H9 (cell line): ENCODE data around the gene AIPL1. TPM values are rescaled to one million over a fixed set of nuclear protein-coding genes. Genes with fewer than 3 reads are reported as not detected.

Experiments
- DNase-seq: peaks from one replicate; pipeline ENCODE4 v3.0.0-alpha.2; 2017
- H2AFZ ChIP-seq: one replicate; pipeline ENCODE4 v1.6.1; 2013; ENCODE audit warnings: mild to moderate bottlenecking, low read length, control low read depth, moderate library complexity
- H2AK5ac ChIP-seq: 2 replicates; pipeline ENCODE4 v1.6.1; 2013; ENCODE audit warnings: low read length, control low read depth, mixed read lengths; ENCODE audit not compliant: insufficient read length
- H2BK120ac ChIP-seq: one replicate; pipeline ENCODE4 v1.6.1; 2013; ENCODE audit warnings: low read depth, mild to moderate bottlenecking, low read length, control low read depth, inconsistent platforms; ENCODE audit not compliant: poor library complexity, severe bottlenecking
- H2BK12ac ChIP-seq: 2 replicates; pipeline ENCODE4 v1.6.1; 2013; ENCODE audit warnings: low read length, control low read depth, mixed read lengths, low read depth; ENCODE audit not compliant: insufficient read length
- H2BK15ac ChIP-seq: 2 replicates; pipeline ENCODE4 v1.6.1; 2013; ENCODE audit warnings: low read depth, low read length, control low read depth
- H2BK20ac ChIP-seq: one replicate; pipeline ENCODE4 v1.6.1; 2013; ENCODE audit warnings: low read depth, mild to moderate bottlenecking, low read length, control low read depth, inconsistent platforms; ENCODE audit not compliant: poor library complexity, severe bottlenecking
- H2BK5ac ChIP-seq: 2 replicates; pipeline ENCODE4 v1.6.1; 2013; ENCODE audit warnings: low read length, control low read depth, mixed read lengths; ENCODE audit not compliant: insufficient read length
- H3K14ac ChIP-seq: 2 replicates; pipeline ENCODE4 v1.6.1; 2013; ENCODE audit warnings: low read length, control low read depth; ENCODE audit not compliant: insufficient read depth
- H3K18ac ChIP-seq: 2 replicates; pipeline ENCODE4 v1.6.1; 2013; ENCODE audit warnings: low read depth, mild to moderate bottlenecking, mixed read lengths, low read length, control low read depth; ENCODE audit not compliant: insufficient read length
- H3K23ac ChIP-seq: 2 replicates; pipeline ENCODE4 v1.6.1; 2013; ENCODE audit warnings: low read length, control low read depth, mixed read lengths, low read depth; ENCODE audit not compliant: insufficient read length
- H3K23me2 ChIP-seq: 2 replicates; pipeline ENCODE4 v1.6.1; 2013; ENCODE audit warnings: low read depth, mild to moderate bottlenecking, mixed read lengths, low read length, control low read depth; ENCODE audit not compliant: insufficient read length, poor library complexity, severe bottlenecking
- H3K27ac ChIP-seq: 2 replicates; pipeline ENCODE4 v1.5.1; 2013; ENCODE audit warnings: low read length, control low read depth, mixed read lengths, low read depth; ENCODE audit not compliant: insufficient read length
- H3K27me3 ChIP-seq: 2 replicates; pipeline ENCODE4 v1.6.1; 2013; ENCODE audit warnings: low read length, control low read depth, inconsistent platforms; ENCODE audit not compliant: insufficient read depth
- H3K4ac ChIP-seq: 2 replicates; pipeline ENCODE4 v1.6.1; 2013; ENCODE audit warnings: low read depth, mild to moderate bottlenecking, control low read depth, inconsistent platforms, low read length, moderate library complexity
- H3K4me1 ChIP-seq: 2 replicates; pipeline ENCODE4 v1.6.1; 2013; ENCODE audit warnings: low read length, control low read depth, inconsistent platforms; ENCODE audit not compliant: insufficient read depth
- H3K4me2 ChIP-seq: 2 replicates; pipeline ENCODE4 v1.6.1; 2013; ENCODE audit warnings: low read length, control low read depth, mixed read lengths; ENCODE audit not compliant: insufficient read length, insufficient read depth
- H3K56ac ChIP-seq: 2 replicates; pipeline ENCODE4 v1.6.1; 2013; ENCODE audit warnings: low read depth, mild to moderate bottlenecking, mixed read lengths, low read length, control low read depth; ENCODE audit not compliant: insufficient read length
- H3K79me1 ChIP-seq: 2 replicates; pipeline ENCODE4 v1.6.1; 2013; ENCODE audit warnings: low read depth, mild to moderate bottlenecking, moderate library complexity, low read length, control low read depth, inconsistent platforms; ENCODE audit not compliant: insufficient read depth, poor library complexity, severe bottlenecking
- H3K79me2 ChIP-seq: 2 replicates; pipeline ENCODE4 v1.6.1; 2013; ENCODE audit warnings: low read length, control low read depth, inconsistent platforms; ENCODE audit not compliant: insufficient read depth
- H3K9ac ChIP-seq: 2 replicates; pipeline ENCODE4 v1.6.1; 2013; ENCODE audit warnings: low read length, control low read depth, mixed read lengths; ENCODE audit not compliant: insufficient read length; ENCODE audit errors: extremely low read depth
- H3K9me3 ChIP-seq: one replicate; pipeline ENCODE4 v1.6.1; 2013; ENCODE audit warnings: low read depth, low read length, inconsistent platforms; ENCODE audit not compliant: control insufficient read depth
- H3T11ph ChIP-seq: one replicate; pipeline ENCODE4 v1.6.1; 2013; ENCODE audit warnings: mild to moderate bottlenecking, low read length, control low read depth, inconsistent platforms
- H4K20me1 ChIP-seq: one replicate; pipeline ENCODE4 v1.6.1; 2013; ENCODE audit not compliant: control insufficient read depth, insufficient read length, insufficient read depth
- H4K5ac ChIP-seq: 2 replicates; pipeline ENCODE4 v1.6.1; 2013; ENCODE audit warnings: low read depth, mild to moderate bottlenecking, mixed read lengths, low read length, control low read depth; ENCODE audit not compliant: insufficient read length
- H4K8ac ChIP-seq: replicated peaks from 2 replicates; pipeline ENCODE4 v1.6.1; 2013; ENCODE audit warnings: low read length, control low read depth, mixed read lengths, low read depth; ENCODE audit not compliant: insufficient read length
- H4K91ac ChIP-seq: 2 replicates; pipeline ENCODE4 v1.6.1; 2013; ENCODE audit warnings: low read depth, mild to moderate bottlenecking, moderate library complexity, mixed read lengths, low read length, control low read depth; ENCODE audit not compliant: insufficient read length
- H3K27ac Mint-ChIP-seq, 3 experiments: 2 replicates in 2 of 3; 3 replicates in 1 of 3; pipeline ENCODE4 v1.8.0; 2020 to 2021; ENCODE audit warnings: mixed read lengths in 3 of 3, mild to moderate bottlenecking in 1 of 3, moderate library complexity in 1 of 3
- H3K27me3 Mint-ChIP-seq: 2 replicates; pipeline ENCODE4 v1.8.0; 2021; ENCODE audit warnings: low read depth, mild to moderate bottlenecking, moderate library complexity, mixed read lengths
- H3K36me3 Mint-ChIP-seq, 3 experiments: 2 replicates in 2 of 3; 3 replicates in 1 of 3; pipeline ENCODE4 v1.8.0; 2020 to 2021; ENCODE audit warnings: low read depth in 3 of 3, mixed read lengths in 3 of 3; ENCODE audit not compliant: insufficient read depth in 1 of 3
- H3K4me1 Mint-ChIP-seq, 2 experiments: 2 replicates each; pipeline ENCODE4 v1.8.0; 2020; ENCODE audit warnings: mixed read lengths in 2 of 2
- H3K4me3 Mint-ChIP-seq, 2 experiments: 2 replicates in 1 of 2; 3 replicates in 1 of 2; pipeline ENCODE4 v1.8.0; 2020 to 2021; ENCODE audit warnings: mild to moderate bottlenecking in 2 of 2, mixed read lengths in 2 of 2, moderate library complexity in 1 of 2
- H3K9me3 Mint-ChIP-seq, 2 experiments: 2 replicates in 1 of 2; 3 replicates in 1 of 2; pipeline ENCODE4 v1.8.0; 2020; ENCODE audit warnings: mild to moderate bottlenecking in 2 of 2, mixed read lengths in 2 of 2, moderate library complexity in 1 of 2
- CTCF ChIP-seq: fragments of 200-600 bp; sonication (generic); conservative IDR thresholded peaks from 3 replicates; pipeline ENCODE4 v1.8.0; 2021; ENCODE audit warnings: antibody characterized with exemption, mild to moderate bottlenecking
- WGBS: extraction: QIAGEN DNeasy Blood & Tissue Kit; methylation state at CpG from one replicate; pipeline ENCODE4 v1.1.7; 2013; ENCODE audit warnings: missing lambda C conversion rate, low lambda C conversion rate, mixed read lengths; ENCODE audit not compliant: insufficient read length; ENCODE audit errors: extremely low coverage; 5-methylcytosine and 5-hydroxymethylcytosine counted together
- total RNA-seq: library from RNA; stranded (reverse); gene quantifications from 2 replicates; pipeline ENCODE4 v1.2.1, GENCODE V29; 2021

Gene AIPL1
- total RNA-seq, 1 experiment from 2014 or later: 0.57 TPM

- Histone ChIP-seq H3K18ac (no peak overlapping the region), H3K23ac (no peak overlapping the region), H4K8ac (no peak overlapping the region), H2AFZ (no peak overlapping the region), H4K5ac (no peak overlapping the region), H3K79me1 (no peaks in the 10 kb centered on the region), H2BK15ac (no peak overlapping the region), H3K4me2 (peak overlapping the region; percentile 9), H4K20me1 (no peaks in the 10 kb centered on the region), H3K4ac (no peak overlapping the region), H3K9me3 (no peaks in the 10 kb centered on the region), H2BK12ac (no peak overlapping the region), H3K14ac (no peak overlapping the region), H2BK5ac (no peak overlapping the region), H3T11ph (no peak overlapping the region), H2BK20ac (no peak overlapping the region), H3K27ac (no peak overlapping the region), H3K9ac (no peak overlapping the region), H2AK5ac (no peak overlapping the region), H2BK120ac (no peak overlapping the region), H3K79me2 (no peaks in the 10 kb centered on the region), H3K4me1 (peaks cover 3% of the 10 kb centered on the region; the same call in 1 of the 2 replicates), H3K23me2 (peaks cover 8% of the 10 kb centered on the region), H4K91ac (no peak overlapping the region), H3K56ac (no peak overlapping the region), H3K27me3 (no peaks in the 10 kb centered on the region)
- peak overlapping the region in 1 of 3 experiments; percentile 40; a peak in 1 of 7 replicates for H3K27ac Mint-ChIP-seq
- H3K9me3 Mint-ChIP-seq: peaks cover 3 to 9% of the 10 kb centered on the region in 2 experiments; a peak in 2 of 5 replicates
- DNase-seq: no peak
- H3K4me1 Mint-ChIP-seq: peaks cover 28% of the 10 kb centered on the region in 2 experiments
- H3K27me3 Mint-ChIP-seq: no peaks in the 10 kb centered on the region; the same call in 1 of the 2 replicates
- H3K4me3 Mint-ChIP-seq: peak overlapping the region; percentile 41 to 43; a peak in 4 of 5 replicates
- H3K36me3 Mint-ChIP-seq: peaks cover 0 to 12% (median 0%) of the 10 kb centered on the region in 3 experiments; a peak in 3 of 7 replicates
- no CpG with 5 or more reads among the region's 2 CpGs for WGBS
- TF ChIP-seq CTCF: no peak
These were observed 60.6 kb downstream of the AIPL1 start for GRCh38 chr17:6374271-6374691.

Other genes starting within 250 kb of the AIPL1 start
- 91.6 and 92.5 TPM in 2 replicates for gene PIMREG, start 9.3 kb upstream of the AIPL1 start, total RNA-seq
- gene PITPNM3, start 121.4 kb upstream of the AIPL1 start, total RNA-seq: 2.7 and 3.4 TPM in 2 replicates
- gene KIAA0753, start 205.6 kb upstream of the AIPL1 start, total RNA-seq: 37.2 and 37.4 TPM in 2 replicates
- gene TXNDC17, start 205.9 kb upstream of the AIPL1 start, total RNA-seq: 170 and 188 TPM in 2 replicates
- gene MED31, start 216.5 kb upstream of the AIPL1 start, total RNA-seq: 9.1 and 11.8 TPM in 2 replicates
- gene C17orf100, start 216.6 kb upstream of the AIPL1 start, total RNA-seq: 0.70 and 1.1 TPM in 2 replicates